ENCODE measurements around the gene GIT1.

GRCh38 chr17:29584452-29585079 is 4.9 kb downstream of the GIT1 start:
- TF ChIP-seq SIN3A (IDR thresholded peaks at IDR 0.05; ENCODE audit: borderline replicate concordance, insufficient read depth, low read length): no peak
- no peak for TF ChIP-seq POLR2AphosphoS5 (IDR thresholded peaks at IDR 0.05; ENCODE audit: low read depth, low read length)

All from PFSK-1 (cell line).